Measurements from ENCODE around the gene C1QTNF5.

The C1QTNF5 gene

GRCh38 chr11:119377961-119378667 is 37.4 kb upstream of the C1QTNF5 start:
- no peak for DNase-seq (ENCODE audit: low read depth in 1 of 2, low spot score in 1 of 2)
- no peak overlapping the region for H3K4me3 ChIP-seq (replicated peaks; ENCODE audit: insufficient read depth, low read length)

GRCh38 chr11:119377112-119377901 is 36.6 kb upstream of the C1QTNF5 start:
- DNase-seq (ENCODE audit: low read depth in 1 of 2, low spot score in 1 of 2), result no peak
- TF ChIP-seq GABPA (IDR thresholded peaks at IDR 0.05; ENCODE audit: low read depth), result no peak
- TF ChIP-seq REST (IDR thresholded peaks at IDR 0.05; ENCODE audit: insufficient replicate concordance, low read depth), result no peak
- no peak for TF ChIP-seq CTCF (IDR thresholded peaks at IDR 0.05; ENCODE audit: insufficient read depth, low read length)
- no peak for TF ChIP-seq POLR2AphosphoS5 (IDR thresholded peaks at IDR 0.05; ENCODE audit: low read depth)
- TF ChIP-seq SPI1 (IDR thresholded peaks at IDR 0.05; ENCODE audit: borderline replicate concordance, low read depth), result no peak
- Histone ChIP-seq H3K27me3 (ENCODE audit: insufficient read depth, poor library complexity, severe bottlenecking) (no peaks in the 10 kb centered on the region), H3K4me3 (replicated peaks; ENCODE audit: insufficient read depth, low read length) (no peak overlapping the region), H3K27ac (replicated peaks) (no peak overlapping the region)

More at GRCh38 chr11:119377961-119378667, 37.4 kb upstream of the C1QTNF5 start:
- no peak for TF ChIP-seq POLR2AphosphoS5 (IDR thresholded peaks at IDR 0.05; ENCODE audit: low read depth)
- TF ChIP-seq CTCF (IDR thresholded peaks at IDR 0.05; ENCODE audit: insufficient read depth, low read length), result no peak
- no peak for TF ChIP-seq SPI1 (IDR thresholded peaks at IDR 0.05; ENCODE audit: borderline replicate concordance, low read depth)
- TF ChIP-seq GABPA (IDR thresholded peaks at IDR 0.05; ENCODE audit: low read depth), result no peak
- TF ChIP-seq REST (IDR thresholded peaks at IDR 0.05; ENCODE audit: insufficient replicate concordance, low read depth), result no peak
- Histone ChIP-seq H3K27me3 (ENCODE audit: insufficient read depth, poor library complexity, severe bottlenecking) (no peaks in the 10 kb centered on the region), H3K27ac (replicated peaks) (no peak overlapping the region)

- peaks cover 2% of the 10 kb centered on the region for H3K27me3 ChIP-seq (ENCODE audit: insufficient read depth, poor library complexity, severe bottlenecking)
- TF ChIP-seq GABPA (IDR thresholded peaks at IDR 0.05; ENCODE audit: low read depth) (no peak), REST (IDR thresholded peaks at IDR 0.05; ENCODE audit: insufficient replicate concordance, low read depth) (no peak), CTCF (IDR thresholded peaks at IDR 0.05; ENCODE audit: insufficient read depth, low read length) (no peak), POLR2AphosphoS5 (IDR thresholded peaks at IDR 0.05; ENCODE audit: low read depth) (no peak), SPI1 (IDR thresholded peaks at IDR 0.05; ENCODE audit: borderline replicate concordance, low read depth) (no peak)
- H3K4me3 ChIP-seq (replicated peaks; ENCODE audit: insufficient read depth, low read length), result no peak overlapping the region
- DNase-seq (ENCODE audit: low read depth in 1 of 2, low spot score in 1 of 2), result no peak
- H3K27ac ChIP-seq (replicated peaks), result no peak overlapping the region
Measured at GRCh38 chr11:119376197-119376847, 35.6 kb upstream of the C1QTNF5 start.

All from HL-60 (cell line).